CD4-positive, alpha-beta T cell (primary cell): Measurements from ENCODE around the gene MEI1. TPM values are rescaled to one million over a fixed set of nuclear protein-coding genes. Genes with fewer than 3 reads are reported as not detected.
A peak's percentile ranks its signal among the peaks of the same experiment; 100 is the strongest.

ENCODE experiments used
- ATAC-seq: fragments of 200-7000 bp; cut with Tn5 transposase; one replicate; pipeline ENCODE4 v1.10.0; 2022; ENCODE audit warnings: mild to moderate bottlenecking; ENCODE audit not compliant: poor library complexity
- CTCF ChIA-PET: fragments of 350-600 bp; sonication (Branson Sonifier 250); formaldehyde crosslinking; loops from one replicate; lab custom pipeline; 2021; ENCODE audit warnings: antibody characterized with exemption, inconsistent platforms; lab: Charles Lee
- POLR2A ChIA-PET: fragments of 350-600 bp; sonication (Branson Sonifier 250); formaldehyde crosslinking; loops from one replicate; lab custom pipeline; 2021; ENCODE audit warnings: antibody characterized with exemption, inconsistent platforms; lab: Charles Lee
- DNase-seq, 14 experiments: peaks; one replicate each; pipeline ENCODE4 v3.0.0-alpha.2; 2013 to 2020; ENCODE audit warnings: mixed read lengths in 2 of 14
- H3K27ac ChIP-seq, 2 donors: one replicate each; pipeline versions ENCODE4 v1.5.1 to v1.7.0; 2013; ENCODE audit warnings: low read length in 2 of 2, low read depth in 1 of 2, mild to moderate bottlenecking in 1 of 2
- H3K27me3 ChIP-seq, 2 experiments: 1 replicate in 1 of 2; 2 replicates in 1 of 2; pipeline versions ENCODE4 v1.6.1 to v1.7.0; 2013; ENCODE audit warnings: low read length in 2 of 2, control low read depth in 1 of 2, mild to moderate bottlenecking in 1 of 2, moderate library complexity in 1 of 2; ENCODE audit not compliant: insufficient read depth in 2 of 2, control insufficient read depth in 1 of 2
- H3K36me3 ChIP-seq: one replicate; pipeline ENCODE4 v1.6.1; 2013; ENCODE audit warnings: low read length, control low read depth; ENCODE audit not compliant: insufficient read depth
- H3K4me1 ChIP-seq: one replicate; pipeline ENCODE4 v1.6.1; 2013; ENCODE audit warnings: low read length, control low read depth; ENCODE audit not compliant: insufficient read depth
- H3K4me3 ChIP-seq: one replicate; pipeline ENCODE4 v1.5.1; 2013; ENCODE audit warnings: mild to moderate bottlenecking, low read length, moderate library complexity
- H3K9me3 ChIP-seq, 2 experiments: 1 replicate in 1 of 2; 2 replicates in 1 of 2; pipeline versions ENCODE4 v1.6.1 to v1.7.0; 2013; ENCODE audit warnings: low read length in 2 of 2, mild to moderate bottlenecking in 2 of 2, control low read depth in 1 of 2, moderate library complexity in 1 of 2; ENCODE audit not compliant: control insufficient read depth in 1 of 2, insufficient read depth in 1 of 2
- H3K27ac Mint-ChIP-seq: one replicate; pipeline ENCODE4 v1.8.0; 2020; ENCODE audit warnings: mixed read lengths
- H3K27me3 Mint-ChIP-seq: one replicate; pipeline ENCODE4 v1.8.0; 2021; ENCODE audit warnings: mixed read lengths
- H3K36me3 Mint-ChIP-seq: one replicate; pipeline ENCODE4 v1.8.0; 2021; ENCODE audit warnings: low read depth, mixed read lengths
- H3K4me1 Mint-ChIP-seq: one replicate; pipeline ENCODE4 v1.8.0; 2021; ENCODE audit warnings: low read depth, mixed read lengths
- H3K4me3 Mint-ChIP-seq: one replicate; pipeline ENCODE4 v1.8.0; 2020; ENCODE audit warnings: mild to moderate bottlenecking, mixed read lengths
- H3K9me3 Mint-ChIP-seq: one replicate; pipeline ENCODE4 v1.8.0; 2020; ENCODE audit warnings: mixed read lengths
- intact Hi-C, 2 experiments: fragments of 100-400 bp; cut with DNase I in 1 of 2; cut with micrococcal nuclease in 1 of 2; formaldehyde crosslinking; loops; one replicate each; pipeline versions ENCODE4 v1.15.1 to v1.9.0; 2023 to 2025; cut with DNase I, micrococcal nuclease
- total RNA-seq, 174 experiments: library from RNA in 2 of 174; stranded (reverse) in 2 of 174; gene quantifications; one replicate each; pipeline ENCODE4 v1.2.3 and lab custom pipeline; 2021 to 2026
- TF ChIP-seq, protein P1 (sequence below): fragments of 200-600 bp; IDR thresholded peaks from one replicate; pipeline ENCODE4 v1.8.0; 2022; ENCODE audit warnings: antibody characterized with exemption, mild to moderate bottlenecking

The MEI1 gene
- total RNA-seq, 2 experiments from 2014 or later = 64.4 to 81.0 TPM

DNA sequence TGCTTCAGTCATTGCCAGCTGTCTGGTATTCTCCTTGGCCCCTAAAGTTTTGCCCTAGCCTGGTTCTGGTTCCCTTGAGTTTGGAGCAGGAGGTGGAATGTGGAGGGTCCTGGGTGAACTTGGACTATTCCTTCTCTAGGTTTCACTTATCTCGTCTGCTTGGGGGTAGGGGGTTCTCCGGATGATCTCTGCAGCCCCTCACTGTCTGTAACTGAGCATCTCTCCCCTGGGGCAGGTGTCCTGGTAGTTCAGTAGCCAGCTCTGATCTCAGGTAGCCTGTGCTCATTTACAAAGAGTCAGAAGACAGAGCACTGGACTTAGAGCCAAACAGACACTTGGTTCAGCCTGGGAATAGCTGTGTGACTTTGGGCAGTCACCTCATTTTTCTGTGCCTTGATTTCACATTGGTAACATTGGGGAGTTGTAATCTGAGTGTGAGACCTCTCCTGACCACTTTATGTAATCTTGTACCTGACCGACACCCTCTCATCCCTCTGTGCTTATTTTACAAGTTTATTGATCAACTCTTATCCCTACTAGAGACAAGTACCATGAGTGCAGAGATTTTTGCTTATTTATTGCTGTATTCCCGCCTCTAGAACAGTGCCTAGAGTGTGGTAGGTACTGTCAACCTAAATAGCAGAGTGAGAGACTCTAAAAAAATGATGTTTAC, 102.0 kb downstream of the MEI1 start:
- Mint-ChIP-seq H3K27ac (peak overlapping the region; percentile 100), H3K27me3 (no peaks in the 10 kb centered on the region), H3K36me3 (peaks cover 24% of the 10 kb centered on the region), H3K9me3 (no peaks in the 10 kb centered on the region), H3K4me1 (peaks cover 40% of the 10 kb centered on the region), H3K4me3 (peak overlapping the region; percentile 98)
- TF ChIP-seq, protein P1, sequence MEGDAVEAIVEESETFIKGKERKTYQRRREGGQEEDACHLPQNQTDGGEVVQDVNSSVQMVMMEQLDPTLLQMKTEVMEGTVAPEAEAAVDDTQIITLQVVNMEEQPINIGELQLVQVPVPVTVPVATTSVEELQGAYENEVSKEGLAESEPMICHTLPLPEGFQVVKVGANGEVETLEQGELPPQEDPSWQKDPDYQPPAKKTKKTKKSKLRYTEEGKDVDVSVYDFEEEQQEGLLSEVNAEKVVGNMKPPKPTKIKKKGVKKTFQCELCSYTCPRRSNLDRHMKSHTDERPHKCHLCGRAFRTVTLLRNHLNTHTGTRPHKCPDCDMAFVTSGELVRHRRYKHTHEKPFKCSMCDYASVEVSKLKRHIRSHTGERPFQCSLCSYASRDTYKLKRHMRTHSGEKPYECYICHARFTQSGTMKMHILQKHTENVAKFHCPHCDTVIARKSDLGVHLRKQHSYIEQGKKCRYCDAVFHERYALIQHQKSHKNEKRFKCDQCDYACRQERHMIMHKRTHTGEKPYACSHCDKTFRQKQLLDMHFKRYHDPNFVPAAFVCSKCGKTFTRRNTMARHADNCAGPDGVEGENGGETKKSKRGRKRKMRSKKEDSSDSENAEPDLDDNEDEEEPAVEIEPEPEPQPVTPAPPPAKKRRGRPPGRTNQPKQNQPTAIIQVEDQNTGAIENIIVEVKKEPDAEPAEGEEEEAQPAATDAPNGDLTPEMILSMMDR = no peak
- ATAC-seq (no peak), DNase-seq (peak in 1 of 14 experiments; percentile 18)
- H3K27ac ChIP-seq = peak overlapping the region; percentile 77 to 87
- H3K27me3 ChIP-seq = no peaks in the 10 kb centered on the region
- intact Hi-C loops = loop anchor here (2.0 to 5.0 kb wide), 3 partner anchors 54 to 104 kb away; partner anchors contain the start of gene MEI1 (in 1 of the 2)
- CTCF ChIA-PET = interaction anchor here (1.5 to 2.6 kb wide), 4 partner anchors 20 to 104 kb away, joined by 5 to 24 read pairs (median 12); no protein-coding TSS in a partner anchor
- H3K9me3 ChIP-seq = no peaks in the 10 kb centered on the region
- peaks cover 36% of the 10 kb centered on the region for H3K4me1 ChIP-seq
- H3K4me3 ChIP-seq = peak overlapping the region; percentile 80
- H3K36me3 ChIP-seq = peaks cover 3% of the 10 kb centered on the region
- POLR2A ChIA-PET = interaction anchor here (0.7 to 5.7 kb wide), 26 partner anchors 16 to 983 kb away, joined by 3 to 472 read pairs (median 8); partner anchors contain the start of genes ACO2, CENPM, MEI1 and PHF5A

DNA sequence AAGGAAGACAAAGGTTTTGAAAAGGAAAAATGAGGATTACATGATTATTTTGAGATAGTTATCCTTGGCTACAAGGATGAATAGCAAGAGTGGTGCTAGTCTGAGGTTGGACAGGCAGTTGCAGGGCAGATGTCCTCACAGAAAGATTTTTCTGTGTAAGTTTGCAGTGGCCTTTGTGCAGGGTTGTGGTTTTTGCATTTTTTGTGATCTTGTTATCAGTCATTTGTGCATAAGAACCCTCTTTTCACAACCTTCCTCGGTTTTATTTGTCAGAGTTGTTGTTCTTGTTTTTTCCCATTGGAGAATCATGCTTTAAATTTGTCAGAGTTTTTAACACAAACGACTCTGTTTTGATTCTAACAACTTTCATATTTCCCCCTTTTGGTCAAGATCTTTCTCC, 102.6 kb downstream of the MEI1 start:
- no peaks in the 10 kb centered on the region for H3K27me3 Mint-ChIP-seq
- Histone ChIP-seq H3K4me1 (peaks cover 36% of the 10 kb centered on the region), H3K4me3 (peak overlapping the region; percentile 80), H3K36me3 (no peaks in the 10 kb centered on the region), H3K27ac (no peak overlapping the region), H3K27me3 (no peaks in the 10 kb centered on the region), H3K9me3 (no peaks in the 10 kb centered on the region)
- no peak for DNase-seq
- no peaks in the 10 kb centered on the region for H3K9me3 Mint-ChIP-seq
- intact Hi-C loops = loop anchor here (2.0 to 5.0 kb wide), 3 partner anchors 55 to 105 kb away; partner anchors contain the start of gene MEI1 (in 1 of the 2)
- ATAC-seq = no peak
- TF ChIP-seq, protein P1 = no peak
- peak overlapping the region; percentile 98 for H3K4me3 Mint-ChIP-seq
- peaks cover 40% of the 10 kb centered on the region for H3K4me1 Mint-ChIP-seq
- ChIA-PET CTCF (interaction anchor here (1.5 to 2.4 kb wide), 2 partner anchors 55 to 104 kb away, joined by 8 to 16 read pairs; no protein-coding TSS in a partner anchor), POLR2A (interaction anchor here (3.1 to 5.7 kb wide), 4 partner anchors 16 to 138 kb away, joined by 39 to 472 read pairs (median 74); partner anchors contain the start of genes SNU13 and SREBF2)
- H3K36me3 Mint-ChIP-seq = peaks cover 24% of the 10 kb centered on the region
- peak overlapping the region; percentile 100 for H3K27ac Mint-ChIP-seq

DNA sequence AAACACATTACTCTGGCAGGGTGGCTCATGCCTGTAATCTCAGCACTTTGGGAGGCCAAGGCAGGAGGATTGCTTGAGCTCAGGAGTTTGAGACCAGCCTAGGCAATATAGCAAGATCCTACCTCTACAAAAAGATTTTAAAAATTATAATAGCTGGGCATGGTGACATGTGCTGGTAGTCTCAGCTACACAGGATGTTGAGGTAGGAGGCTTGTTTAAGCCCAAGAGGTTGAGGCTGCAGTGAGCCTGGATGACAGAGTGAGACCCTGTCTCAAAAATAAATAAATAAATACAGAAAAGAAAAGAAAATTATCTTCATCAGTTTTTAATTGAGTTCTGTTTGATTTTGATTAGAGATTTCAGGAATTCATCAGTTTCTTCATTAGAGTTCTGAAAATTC, 106.3 kb downstream of the MEI1 start:
- ChIA-PET POLR2A (interaction anchor here (0.6 kb wide), 1 partner anchor 24 kb away, joined by 4 read pairs; no protein-coding TSS in a partner anchor), CTCF (no interaction called here)
- Mint-ChIP-seq H3K27ac (no peak overlapping the region), H3K9me3 (no peaks in the 10 kb centered on the region), H3K36me3 (peaks cover 28% of the 10 kb centered on the region), H3K4me1 (peaks cover 27% of the 10 kb centered on the region), H3K27me3 (no peaks in the 10 kb centered on the region), H3K4me3 (peak overlapping the region; percentile 15)
- ATAC-seq (no peak), DNase-seq (no peak)
- intact Hi-C loops = no loop called here
- peaks cover 26% of the 10 kb centered on the region for H3K4me1 ChIP-seq
- peaks cover 17% of the 10 kb centered on the region for H3K36me3 ChIP-seq
- H3K27me3 ChIP-seq = no peaks in the 10 kb centered on the region
- H3K27ac ChIP-seq = no peak overlapping the region
- no peak overlapping the region for H3K4me3 ChIP-seq
- TF ChIP-seq, protein P1 = no peak
- H3K9me3 ChIP-seq = no peaks in the 10 kb centered on the region
